Fibroblast of skin of left quadriceps (primary cell): ENCODE measurements around the gene RRAGB.
"Not testable (repeated sequence)": the region's sequence is repeated elsewhere in the genome, so short reads cannot be mapped to it uniquely, and the experiment has no call there.

Experiments used
- DNase-seq, 2 experiments: peaks; one replicate each; pipeline ENCODE4 v3.0.0-alpha.2; 2013; ENCODE audit warnings: low read depth in 2 of 2

The RRAGB gene

GRCh38 chrX:55717521-55718497 lies at the start of gene RRAGB:
Gene RRAGB (plus strand): TSS chrX:55717749. CDS start chrX:55718328, 579 bp downstream.
- DNase-seq, result peak; percentile 85

DNA sequence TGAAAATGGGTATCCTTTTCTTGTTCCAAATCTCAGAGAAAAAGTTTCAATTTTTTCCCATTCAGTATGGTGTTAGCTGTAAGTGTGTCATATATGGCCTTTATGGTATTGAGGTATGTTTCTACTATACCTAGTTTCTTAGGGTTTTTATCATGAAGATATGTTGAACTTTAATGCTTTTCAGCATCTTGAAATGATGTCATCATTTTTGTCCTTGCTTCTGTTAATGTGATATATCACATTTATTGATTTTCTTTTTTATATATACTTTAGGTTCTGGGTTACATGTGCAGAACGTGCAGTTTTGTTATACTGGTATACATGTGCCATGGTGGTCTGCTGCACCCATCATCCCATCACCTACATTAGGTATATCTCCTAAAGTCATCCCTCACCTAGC lies 49.5 kb upstream of the RRAGB start:
- DNase-seq, result no peak

- DNase-seq, result not testable (repeated sequence)
These were observed 29.0 kb upstream of the RRAGB start for GRCh38 chrX:55688579-55688978.

DNA sequence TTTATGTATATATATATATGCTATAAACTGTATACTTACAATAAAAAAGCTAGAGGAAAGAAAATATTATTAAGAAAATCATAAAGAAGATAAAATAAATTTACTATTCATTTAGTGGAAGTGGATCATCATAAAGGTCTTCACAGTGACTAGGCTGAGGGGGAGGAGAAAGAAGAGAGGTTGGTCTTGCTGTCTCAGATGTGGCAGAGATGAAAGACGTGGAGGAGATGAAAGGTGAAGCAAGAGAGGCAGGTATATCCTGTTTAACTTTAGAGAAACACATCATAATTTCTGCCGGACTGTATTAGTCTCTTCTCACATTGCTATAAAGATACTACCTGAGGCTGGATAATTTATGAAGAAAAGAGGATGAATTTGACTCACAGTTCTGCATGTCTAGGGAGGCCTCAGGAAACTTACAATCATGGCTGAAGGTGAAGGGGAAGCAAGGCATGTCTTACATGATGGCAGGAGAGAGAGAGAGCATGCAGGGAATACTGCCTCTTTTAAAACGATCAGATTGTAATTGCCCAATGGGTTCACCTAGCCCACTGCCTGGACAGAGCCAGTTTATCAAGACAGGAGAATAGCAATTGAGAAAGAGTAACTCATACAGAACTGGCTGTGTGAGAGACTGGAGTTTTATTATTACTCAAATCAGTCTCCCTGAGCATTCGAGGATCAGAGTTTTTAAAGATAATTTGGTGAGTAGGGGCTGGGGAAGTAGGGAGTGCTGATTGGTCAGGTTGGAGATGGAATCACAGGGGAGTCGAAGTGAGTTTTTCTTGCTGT lies 22.1 kb upstream of the RRAGB start:
- no peak for DNase-seq

GRCh38 chrX:55697381-55697780 lies 20.2 kb upstream of the RRAGB start:
- no peak for DNase-seq

GRCh38 chrX:55702671-55703070 lies 14.9 kb upstream of the RRAGB start:
- no peak for DNase-seq

GRCh38 chrX:55703436-55703835 lies 14.1 kb upstream of the RRAGB start:
- not testable (repeated sequence) for DNase-seq

- not testable (repeated sequence) for DNase-seq
These were observed 12.5 kb upstream of the RRAGB start for GRCh38 chrX:55705066-55705465.

GRCh38 chrX:55709735-55710134 lies 7.8 kb upstream of the RRAGB start:
- no peak for DNase-seq

- no peak for DNase-seq
These were observed 6.8 kb upstream of the RRAGB start for GRCh38 chrX:55710701-55711100.

DNA sequence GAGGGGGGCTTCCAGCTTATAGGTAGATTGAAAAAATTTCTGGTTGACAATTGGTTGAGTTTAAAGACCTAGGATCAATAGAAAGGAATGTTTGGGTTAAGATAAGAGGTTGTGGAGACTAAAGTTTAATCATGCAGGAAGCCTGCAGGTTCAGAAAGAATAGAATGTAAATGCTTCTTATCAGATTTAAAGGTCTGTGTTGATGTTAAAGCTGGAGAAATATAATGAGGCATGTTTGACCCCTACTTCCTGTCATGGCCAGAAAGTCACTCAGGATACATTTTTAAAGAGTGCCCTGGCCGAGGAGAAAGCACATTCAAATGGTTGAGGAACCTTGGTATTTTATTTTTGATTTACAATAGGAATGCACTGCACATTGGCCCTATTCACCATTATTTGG lies 3.9 kb upstream of the RRAGB start:
- DNase-seq, result no peak

- no peak for DNase-seq
These were observed 3.4 kb upstream of the RRAGB start for GRCh38 chrX:55714161-55714560.

DNA sequence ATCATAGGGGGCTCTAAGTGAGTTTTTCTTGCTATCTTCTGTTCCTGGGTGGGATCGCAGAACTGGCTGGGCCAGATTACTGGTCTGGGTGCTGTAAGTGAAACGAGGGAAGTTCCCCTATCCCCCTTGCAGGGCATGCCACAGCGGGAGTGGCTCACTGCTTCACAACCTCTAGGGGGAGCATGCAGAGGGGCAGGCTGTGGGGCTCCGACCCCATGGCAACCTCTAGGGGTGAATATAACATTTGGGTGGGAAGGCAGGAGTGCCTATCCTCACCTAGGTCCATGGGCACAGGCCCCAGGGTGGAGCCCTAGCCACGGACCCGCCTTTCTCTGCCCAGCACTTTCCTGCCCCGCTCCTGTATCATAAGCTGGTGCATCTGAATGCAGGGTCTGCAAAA lies 1.7 kb upstream of the RRAGB start:
- no peak for DNase-seq

- DNase-seq, result no peak
These were observed 612 bp upstream of the RRAGB start for GRCh38 chrX:55716937-55717336.

- no peak for DNase-seq
These were observed 14.3 kb downstream of the RRAGB start for GRCh38 chrX:55731826-55732225.

DNA sequence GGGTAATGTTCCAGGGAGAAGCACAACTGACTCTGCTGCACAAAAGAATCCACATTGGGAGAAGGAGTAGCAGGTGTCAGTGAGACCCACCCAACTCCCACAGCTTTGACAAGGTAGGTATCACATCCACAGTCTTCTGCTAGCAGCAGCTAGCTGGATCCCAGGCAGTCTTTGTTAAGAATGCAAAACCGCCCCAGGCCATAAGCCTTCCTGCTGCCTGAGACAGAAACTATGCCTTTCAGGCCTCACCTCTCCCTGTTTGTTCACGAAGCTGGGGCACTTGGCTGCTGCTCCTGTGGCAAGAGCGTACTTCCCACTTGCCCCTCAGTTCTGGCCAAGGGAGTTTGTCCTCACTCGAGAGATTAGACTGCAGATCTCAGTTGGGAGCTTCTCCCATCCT lies 21.4 kb downstream of the RRAGB start:
- no peak for DNase-seq

GRCh38 chrX:55742649-55743048 lies 25.1 kb downstream of the RRAGB start:
- no peak for DNase-seq

DNA sequence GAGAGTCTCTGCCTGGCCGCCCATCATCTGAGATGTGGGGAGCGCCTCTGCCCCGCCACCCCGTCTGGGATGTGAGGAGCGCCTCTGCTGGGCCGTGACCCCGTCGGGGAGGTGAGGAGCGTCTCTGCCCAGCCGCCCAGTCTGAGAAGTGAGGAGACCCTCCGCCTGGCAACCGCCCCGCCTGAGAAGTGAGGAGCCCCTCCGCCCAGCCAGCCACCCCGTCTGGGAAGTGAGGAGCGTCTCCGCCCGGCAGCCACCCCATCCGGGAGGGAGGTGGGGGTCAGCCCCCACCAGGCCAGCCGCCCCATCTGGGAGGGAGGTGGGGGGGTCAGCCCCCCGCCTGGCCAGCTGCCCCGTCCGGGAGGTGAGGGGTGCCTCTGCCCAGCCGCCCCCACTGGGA lies 30.9 kb downstream of the RRAGB start:
- DNase-seq, result not testable (repeated sequence)

- no peak for DNase-seq
These were observed 32.7 kb downstream of the RRAGB start for GRCh38 chrX:55750256-55750655.

- DNase-seq, result no peak
These were observed 37.3 kb downstream of the RRAGB start for GRCh38 chrX:55754861-55755294.

DNA sequence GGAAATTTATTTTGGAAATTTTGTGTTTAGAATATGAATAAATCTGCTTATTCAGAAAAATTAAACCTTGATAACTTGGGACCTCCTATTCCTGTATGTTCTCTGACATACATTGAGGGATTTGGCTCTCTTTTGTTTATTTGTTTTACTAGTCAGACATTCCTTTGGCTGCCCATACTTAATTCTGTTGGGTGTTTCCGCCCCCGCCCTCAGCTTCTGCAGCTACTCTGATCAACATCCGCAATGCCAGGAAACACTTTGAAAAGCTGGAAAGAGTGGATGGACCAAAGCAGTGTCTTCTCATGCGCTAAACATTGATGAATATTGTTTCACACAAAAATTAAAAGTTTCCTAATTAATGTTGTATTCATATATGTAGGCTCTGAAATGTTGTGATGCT lies 40.5 kb downstream of the RRAGB start:
- DNase-seq, result no peak

DNA sequence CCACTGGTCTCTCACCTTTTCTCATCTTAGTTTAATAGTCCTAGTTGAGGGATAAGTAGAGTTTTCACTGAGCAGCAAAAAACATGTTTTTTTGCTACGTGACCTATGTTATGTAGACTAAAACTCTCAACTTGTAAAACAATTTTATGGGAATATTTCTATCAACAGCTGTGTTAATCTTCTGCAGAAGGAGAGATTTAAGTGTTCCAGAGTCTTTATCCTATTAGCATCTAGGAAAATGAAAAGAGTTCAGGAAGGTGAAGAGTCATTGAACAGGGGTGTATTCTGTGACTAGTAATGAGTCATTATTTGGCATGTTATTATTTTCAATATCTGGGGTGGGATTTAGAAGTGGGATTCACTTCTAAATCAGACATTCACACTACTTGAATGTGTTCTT lies 41.9 kb downstream of the RRAGB start:
- DNase-seq, result no peak

DNA sequence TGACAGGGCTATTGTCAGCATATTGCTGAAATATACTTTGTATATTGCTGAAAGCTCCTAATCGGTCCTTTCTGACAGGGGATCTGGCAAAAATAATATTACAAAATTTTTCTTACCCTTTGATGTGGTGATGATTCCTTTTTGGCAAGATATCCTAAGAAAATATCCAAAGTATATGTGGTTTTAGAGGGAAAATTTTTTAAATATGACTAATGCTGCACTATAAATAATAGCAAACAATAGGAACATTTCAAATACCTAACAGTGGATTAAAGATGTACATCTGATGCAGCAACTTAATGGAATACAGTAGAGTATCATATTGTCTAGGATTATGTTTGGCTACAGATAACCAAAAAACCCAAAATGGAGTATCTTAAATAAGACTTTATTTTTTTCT lies 49.6 kb downstream of the RRAGB start:
- peak; percentile 8 to 9 for DNase-seq
